ENCODE measurements around the gene LCLAT1.

Gene LCLAT1

DNA sequence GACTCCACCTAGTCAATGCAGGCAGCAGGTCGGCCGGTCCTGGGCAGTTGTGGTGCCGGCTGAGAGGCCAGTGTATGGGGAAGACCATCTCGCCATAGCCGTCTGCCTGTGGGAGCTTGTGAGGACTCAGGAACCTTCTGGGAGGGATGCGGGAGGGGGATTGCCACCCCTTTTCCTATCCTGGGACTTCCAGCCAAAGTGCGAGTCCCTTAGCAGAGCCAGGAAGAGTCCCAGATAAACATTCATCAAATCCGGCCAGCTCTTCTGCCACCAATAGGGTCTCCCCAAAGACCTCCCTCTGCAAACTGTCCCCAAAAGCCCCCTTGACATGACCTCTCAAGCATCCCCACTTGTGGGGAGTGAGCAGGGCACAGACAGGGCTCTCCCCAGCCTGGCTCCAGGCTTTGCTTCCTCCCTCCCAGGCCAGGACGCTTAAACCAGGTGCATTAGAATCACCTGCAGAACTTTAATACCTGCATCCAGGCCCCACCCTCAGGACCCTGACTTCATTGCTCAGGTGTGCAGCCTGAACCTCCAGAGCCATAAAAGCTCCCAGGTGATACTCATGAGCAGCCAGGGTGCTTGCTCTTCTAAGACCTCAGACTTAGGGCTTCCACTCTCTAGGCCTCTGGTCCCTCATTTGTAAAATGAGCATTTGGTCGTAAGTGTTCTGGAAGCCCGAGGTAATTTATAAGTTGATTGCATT is 200.9 kb downstream of the LCLAT1 start:
- Histone ChIP-seq H3K27me3 (ENCODE audit: insufficient read depth, low read length) (no peaks in the 10 kb centered on the region), H3K9me3 (ENCODE audit: low read length) (no peaks in the 10 kb centered on the region), H3K4me1 (ENCODE audit: insufficient read depth, low read length) (peaks cover 5% of the 10 kb centered on the region), H3K4me3 (ENCODE audit: low read length) (no peak overlapping the region), H2AFZ (ENCODE audit: low read depth, low read length) (no peak overlapping the region), H3K36me3 (ENCODE audit: insufficient read depth, low read length) (no peaks in the 10 kb centered on the region)

DNA sequence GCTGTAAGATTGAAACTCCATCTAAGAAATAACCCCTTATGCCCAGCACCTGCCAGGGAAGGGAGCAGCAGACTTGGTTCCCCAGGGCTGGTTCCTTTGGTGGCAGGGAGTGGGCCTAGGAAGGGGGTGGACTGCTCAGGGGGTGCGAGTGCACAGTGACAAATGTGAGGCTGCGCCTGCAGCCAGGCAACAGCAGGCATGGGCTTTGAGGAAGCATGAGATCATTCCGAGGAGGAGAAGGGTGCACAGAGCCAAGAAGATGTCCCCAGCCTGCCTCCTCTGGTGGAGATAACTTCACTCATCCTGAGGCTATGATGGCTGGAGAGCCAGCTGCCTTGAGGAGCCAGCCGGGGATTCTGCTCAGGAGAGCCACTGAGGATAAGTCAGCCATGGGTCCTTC is 202.2 kb downstream of the LCLAT1 start:
- H3K4me3 ChIP-seq (ENCODE audit: low read length) = no peak overlapping the region
- no peaks in the 10 kb centered on the region for H3K27me3 ChIP-seq (ENCODE audit: insufficient read depth, low read length)
- H3K36me3 ChIP-seq (ENCODE audit: insufficient read depth, low read length) = no peaks in the 10 kb centered on the region
- peaks cover 5% of the 10 kb centered on the region for H3K4me1 ChIP-seq (ENCODE audit: insufficient read depth, low read length)
- H3K9me3 ChIP-seq (ENCODE audit: low read length) = no peaks in the 10 kb centered on the region
- no peak overlapping the region for H2AFZ ChIP-seq (ENCODE audit: low read depth, low read length)

DNA sequence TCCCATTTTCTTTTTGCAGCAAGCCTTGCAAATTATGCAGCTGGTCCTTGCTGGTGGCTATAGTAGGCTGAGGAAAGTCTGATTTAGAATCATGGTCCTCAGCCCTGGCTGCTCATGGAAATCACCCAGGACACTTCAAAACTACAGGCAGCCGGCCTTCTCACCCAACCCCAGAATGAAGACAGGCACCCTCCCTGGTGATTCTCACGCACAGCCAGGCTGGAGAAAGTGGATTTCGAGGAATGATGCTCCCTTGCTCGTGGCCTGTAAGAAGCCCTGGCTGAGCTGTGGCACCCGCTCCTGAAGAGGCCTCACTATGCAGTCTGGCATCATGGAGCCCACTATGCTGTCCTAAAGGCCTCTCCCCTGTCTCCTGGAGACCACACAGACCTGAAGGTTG is 202.8 kb downstream of the LCLAT1 start:
- Histone ChIP-seq H3K4me1 (ENCODE audit: insufficient read depth, low read length) (peaks cover 5% of the 10 kb centered on the region), H2AFZ (ENCODE audit: low read depth, low read length) (no peak overlapping the region), H3K36me3 (ENCODE audit: insufficient read depth, low read length) (no peaks in the 10 kb centered on the region), H3K27me3 (ENCODE audit: insufficient read depth, low read length) (no peaks in the 10 kb centered on the region), H3K4me3 (ENCODE audit: low read length) (no peak overlapping the region), H3K9me3 (ENCODE audit: low read length) (no peaks in the 10 kb centered on the region)

DNA sequence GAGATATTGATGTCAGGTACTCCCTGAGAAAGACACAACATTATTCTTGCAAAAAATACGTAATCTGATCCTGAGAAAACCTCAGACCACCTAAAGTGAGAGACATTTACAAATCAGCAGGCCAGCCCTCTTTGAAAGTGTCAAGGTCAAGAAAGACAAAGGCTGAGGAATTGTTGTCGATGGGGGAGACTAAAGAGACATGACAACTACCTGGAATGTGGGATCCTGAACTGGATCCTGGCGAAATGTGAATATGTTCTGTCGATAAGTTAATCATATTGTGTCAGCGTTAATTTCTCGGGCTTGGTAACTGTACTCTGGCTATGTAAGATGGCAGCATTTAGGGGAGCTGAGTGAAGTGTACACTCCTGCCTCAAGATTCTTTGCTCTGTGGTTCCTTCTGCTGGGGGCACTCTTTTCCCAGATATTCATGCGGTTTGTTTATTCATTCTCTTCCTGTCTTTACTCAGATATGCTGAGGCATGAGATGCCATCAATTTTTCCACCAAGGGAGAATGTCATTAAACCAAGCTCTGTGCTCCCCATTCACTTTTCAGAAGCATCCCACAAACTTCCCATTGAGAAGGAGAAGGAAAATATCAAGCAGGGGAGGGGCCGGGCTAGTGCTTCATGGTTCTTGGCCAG is 205.3 kb downstream of the LCLAT1 start:
- Histone ChIP-seq H3K4me3 (ENCODE audit: low read length) (no peak overlapping the region), H2AFZ (ENCODE audit: low read depth, low read length) (no peak overlapping the region), H3K36me3 (ENCODE audit: insufficient read depth, low read length) (no peaks in the 10 kb centered on the region), H3K27me3 (ENCODE audit: insufficient read depth, low read length) (no peaks in the 10 kb centered on the region), H3K4me1 (ENCODE audit: insufficient read depth, low read length) (peaks cover 5% of the 10 kb centered on the region), H3K9me3 (ENCODE audit: low read length) (no peaks in the 10 kb centered on the region)

DNA sequence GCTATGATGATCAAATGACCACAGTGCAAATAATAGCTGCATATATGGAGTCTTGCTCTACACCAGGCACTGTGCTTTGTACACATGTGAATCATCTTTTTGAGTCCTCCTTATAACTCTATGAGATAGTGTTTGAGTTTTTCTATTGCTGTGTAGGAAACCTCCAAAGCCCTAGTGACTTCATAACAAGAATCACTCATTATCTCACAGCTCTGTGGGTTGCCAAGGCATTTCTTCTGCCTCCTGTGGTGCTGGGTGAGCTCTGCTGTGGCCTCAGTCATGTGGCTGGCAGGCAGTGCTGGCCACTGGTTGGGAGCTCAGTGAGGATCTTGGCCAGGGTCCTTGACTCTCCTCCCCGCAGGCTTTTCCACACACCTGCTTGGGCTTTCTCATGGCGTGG is 206.8 kb downstream of the LCLAT1 start:
- Histone ChIP-seq H3K4me1 (ENCODE audit: insufficient read depth, low read length) (peaks cover 5% of the 10 kb centered on the region), H2AFZ (ENCODE audit: low read depth, low read length) (no peak overlapping the region), H3K9me3 (ENCODE audit: low read length) (no peaks in the 10 kb centered on the region), H3K4me3 (ENCODE audit: low read length) (no peak overlapping the region), H3K27me3 (ENCODE audit: insufficient read depth, low read length) (no peaks in the 10 kb centered on the region), H3K36me3 (ENCODE audit: insufficient read depth, low read length) (no peaks in the 10 kb centered on the region)

DNA sequence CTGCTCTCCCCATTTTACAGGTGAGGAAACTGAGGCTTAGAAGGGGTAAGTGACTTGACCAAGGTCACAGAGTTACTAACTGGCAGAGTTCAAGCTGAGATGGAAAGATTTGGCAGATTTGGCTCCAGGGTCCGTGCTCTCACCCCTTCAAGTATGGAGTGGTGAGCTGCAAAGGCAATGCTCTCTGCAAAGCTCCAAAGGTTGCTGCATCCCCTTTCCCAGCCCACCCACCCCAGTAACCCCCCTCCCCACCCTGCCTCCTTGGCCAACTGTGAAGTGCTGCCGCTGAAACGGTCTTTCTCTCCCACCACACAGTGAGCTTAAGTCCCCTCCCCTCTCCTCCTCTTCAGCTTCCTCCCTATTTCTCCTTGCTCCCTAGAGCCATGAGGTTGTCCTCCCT is 207.4 kb downstream of the LCLAT1 start:
- Histone ChIP-seq H3K4me1 (ENCODE audit: insufficient read depth, low read length) (peaks cover 5% of the 10 kb centered on the region), H3K36me3 (ENCODE audit: insufficient read depth, low read length) (no peaks in the 10 kb centered on the region), H3K27me3 (ENCODE audit: insufficient read depth, low read length) (no peaks in the 10 kb centered on the region), H3K4me3 (ENCODE audit: low read length) (no peak overlapping the region), H2AFZ (ENCODE audit: low read depth, low read length) (no peak overlapping the region), H3K9me3 (ENCODE audit: low read length) (no peaks in the 10 kb centered on the region)

DNA sequence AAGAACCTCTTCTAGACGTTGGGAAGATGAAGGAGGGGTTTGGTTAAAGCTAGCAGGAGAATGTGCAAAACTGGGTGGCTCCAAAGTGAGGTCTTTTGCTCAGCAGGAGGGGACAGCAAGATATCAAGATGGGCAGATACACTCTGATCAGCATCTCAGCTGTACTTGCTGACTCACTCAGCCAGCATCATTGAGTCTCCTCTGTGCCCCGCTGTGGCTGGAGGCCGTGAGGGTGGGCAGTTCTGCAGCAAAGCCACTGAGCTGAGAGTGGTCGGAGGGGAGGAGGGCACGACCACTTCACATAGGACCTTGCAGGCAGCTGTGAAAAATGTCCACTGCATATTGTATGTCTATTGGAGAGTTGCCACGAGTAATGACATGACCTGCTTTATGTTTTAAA is 208.2 kb downstream of the LCLAT1 start:
- Histone ChIP-seq H2AFZ (ENCODE audit: low read depth, low read length) (no peak overlapping the region), H3K9me3 (ENCODE audit: low read length) (no peaks in the 10 kb centered on the region), H3K4me3 (ENCODE audit: low read length) (no peak overlapping the region), H3K27me3 (ENCODE audit: insufficient read depth, low read length) (no peaks in the 10 kb centered on the region), H3K36me3 (ENCODE audit: insufficient read depth, low read length) (no peaks in the 10 kb centered on the region), H3K4me1 (ENCODE audit: insufficient read depth, low read length) (peaks cover 5% of the 10 kb centered on the region)

DNA sequence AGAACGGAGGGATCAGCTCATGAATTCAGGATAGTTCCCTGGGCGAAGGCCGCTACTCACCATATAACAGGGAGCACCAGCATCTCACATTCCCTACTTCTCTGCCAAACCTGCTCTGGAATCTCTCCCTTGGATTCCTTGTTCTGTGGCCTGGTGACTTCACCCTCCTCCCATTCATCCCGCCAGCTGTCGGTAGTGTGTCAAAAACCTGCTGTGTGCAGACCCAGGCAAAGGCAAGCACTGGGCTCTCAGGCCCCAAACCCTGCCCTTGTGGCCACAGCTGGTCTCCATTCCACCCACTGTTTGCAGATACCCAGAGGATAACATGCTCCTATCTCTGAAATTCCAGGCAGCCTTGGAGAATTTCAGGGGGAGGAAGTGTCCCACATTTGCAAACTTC is 208.6 kb downstream of the LCLAT1 start:
- Histone ChIP-seq H3K36me3 (ENCODE audit: insufficient read depth, low read length) (no peaks in the 10 kb centered on the region), H3K27me3 (ENCODE audit: insufficient read depth, low read length) (no peaks in the 10 kb centered on the region), H3K4me3 (ENCODE audit: low read length) (no peak overlapping the region), H2AFZ (ENCODE audit: low read depth, low read length) (no peak overlapping the region), H3K9me3 (ENCODE audit: low read length) (no peaks in the 10 kb centered on the region), H3K4me1 (ENCODE audit: insufficient read depth, low read length) (peaks cover 5% of the 10 kb centered on the region)

DNA sequence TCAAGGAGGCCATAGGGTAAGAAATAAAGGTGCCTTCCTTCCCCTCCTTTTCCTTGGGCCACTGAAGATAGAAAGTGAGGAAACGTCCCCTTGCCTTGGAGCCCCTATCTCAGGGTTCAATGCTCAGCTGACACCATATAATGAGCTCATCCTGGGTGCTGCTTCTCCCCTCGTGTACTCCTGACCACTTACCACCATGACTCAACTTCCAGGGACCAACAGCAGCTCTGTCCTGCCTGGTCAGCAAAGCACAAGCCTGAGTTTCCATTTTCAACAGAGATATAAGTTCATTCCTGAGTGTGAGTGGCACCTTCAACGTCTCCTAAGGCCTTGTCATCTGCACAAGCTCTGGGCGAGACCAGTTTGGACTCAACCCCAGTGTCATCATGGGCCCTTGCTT is 209.0 kb downstream of the LCLAT1 start:
- H3K4me3 ChIP-seq (ENCODE audit: low read length) = no peak overlapping the region
- H3K27me3 ChIP-seq (ENCODE audit: insufficient read depth, low read length) = no peaks in the 10 kb centered on the region
- H2AFZ ChIP-seq (ENCODE audit: low read depth, low read length) = no peak overlapping the region
- no peaks in the 10 kb centered on the region for H3K9me3 ChIP-seq (ENCODE audit: low read length)
- peaks cover 5% of the 10 kb centered on the region for H3K4me1 ChIP-seq (ENCODE audit: insufficient read depth, low read length)
- H3K36me3 ChIP-seq (ENCODE audit: insufficient read depth, low read length) = no peaks in the 10 kb centered on the region

DNA sequence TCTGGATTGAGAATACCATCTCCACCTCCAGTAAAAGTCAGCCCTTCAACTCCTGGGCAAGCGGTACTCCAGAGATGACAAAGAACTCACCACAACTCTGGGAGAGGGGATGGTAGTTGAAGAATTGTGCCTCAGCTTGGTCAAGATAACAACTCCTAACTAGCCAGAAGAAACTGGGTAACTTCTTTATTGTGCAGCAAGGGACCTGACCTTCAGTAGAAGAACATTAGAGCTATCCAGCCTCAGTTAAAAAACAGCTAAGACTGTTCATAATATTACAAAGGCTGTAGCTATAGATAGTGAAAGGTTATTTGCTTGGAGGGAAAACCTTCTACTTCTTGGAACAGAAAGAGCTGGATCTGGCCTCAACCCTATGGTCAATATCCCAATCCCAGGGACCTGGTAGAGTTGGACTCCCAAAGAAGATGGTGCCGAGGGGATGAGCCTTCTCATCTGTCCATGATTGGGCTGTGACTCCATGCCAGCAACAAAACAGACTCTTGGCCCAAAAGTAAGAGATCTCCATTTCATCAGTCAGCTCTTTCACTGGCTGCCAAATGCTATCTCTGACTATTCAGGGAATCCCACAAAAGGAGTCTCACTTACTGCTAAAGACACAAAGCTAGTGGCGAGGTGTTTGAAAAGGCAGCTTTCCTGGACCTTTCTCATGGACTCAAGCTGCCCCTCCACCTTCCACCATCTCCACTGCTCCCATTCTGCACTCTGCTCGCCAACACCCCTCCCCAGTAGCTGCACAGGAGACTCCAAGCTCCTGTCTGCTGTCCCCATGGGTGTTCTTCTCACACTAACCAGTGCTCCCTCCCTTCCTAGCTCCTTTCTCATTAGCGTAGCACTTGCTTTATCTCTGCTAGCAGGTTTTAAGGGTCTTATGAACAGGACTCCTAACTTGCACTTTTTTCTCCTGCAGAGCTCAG is 214.4 kb downstream of the LCLAT1 start:
- no peaks in the 10 kb centered on the region for H3K9me3 ChIP-seq (ENCODE audit: low read length)
- H3K4me1 ChIP-seq (ENCODE audit: insufficient read depth, low read length) = peaks cover 2% of the 10 kb centered on the region
- H3K4me3 ChIP-seq (ENCODE audit: low read length) = no peak overlapping the region
- no peaks in the 10 kb centered on the region for H3K27me3 ChIP-seq (ENCODE audit: insufficient read depth, low read length)
- no peaks in the 10 kb centered on the region for H3K36me3 ChIP-seq (ENCODE audit: insufficient read depth, low read length)
- no peak overlapping the region for H2AFZ ChIP-seq (ENCODE audit: low read depth, low read length)

DNA sequence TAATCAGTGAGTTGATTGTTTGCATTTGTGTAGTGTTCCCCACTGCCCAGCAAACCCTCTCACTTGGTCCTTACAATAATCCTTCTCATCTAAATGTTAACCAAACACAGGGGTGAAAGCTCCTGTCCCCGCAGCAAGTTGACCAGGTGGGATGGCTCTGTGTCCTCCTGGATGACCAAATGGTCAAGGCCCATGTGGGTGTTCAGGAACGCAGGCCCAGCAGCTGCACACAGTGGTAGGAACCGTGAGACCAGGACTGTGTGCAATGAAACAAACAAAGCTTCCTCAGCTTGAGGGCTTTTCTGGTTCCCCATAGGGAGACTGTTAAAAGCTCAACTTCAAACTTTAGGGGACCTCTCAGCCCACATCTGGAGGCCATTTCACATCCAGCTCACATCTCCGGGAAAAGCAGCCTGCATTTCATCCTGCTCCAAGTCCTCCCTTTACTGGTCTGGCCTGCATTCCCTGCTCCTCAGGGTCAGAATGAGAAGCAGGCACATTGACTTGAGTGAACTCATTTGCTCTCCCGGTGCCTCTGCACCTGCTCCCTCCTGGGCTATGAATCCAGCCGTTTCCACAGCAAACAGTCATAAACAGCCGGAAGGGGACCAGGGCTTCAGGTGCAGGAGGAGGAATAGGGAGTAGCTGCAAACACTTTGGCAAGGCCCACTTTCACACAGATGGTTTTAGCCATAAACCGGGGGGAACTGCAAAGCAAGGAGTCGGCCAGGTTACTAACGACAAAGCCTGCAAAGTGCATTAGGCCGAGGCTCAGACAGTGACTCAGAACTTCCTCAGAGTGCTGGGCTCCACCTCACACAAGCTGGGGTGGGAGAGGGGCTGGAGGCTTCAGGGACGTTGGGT is 215.5 kb downstream of the LCLAT1 start:
- Histone ChIP-seq H3K36me3 (ENCODE audit: insufficient read depth, low read length) (no peaks in the 10 kb centered on the region), H3K4me3 (ENCODE audit: low read length) (no peak overlapping the region), H3K9me3 (ENCODE audit: low read length) (no peaks in the 10 kb centered on the region), H2AFZ (ENCODE audit: low read depth, low read length) (no peak overlapping the region), H3K27me3 (ENCODE audit: insufficient read depth, low read length) (no peaks in the 10 kb centered on the region), H3K4me1 (ENCODE audit: insufficient read depth, low read length) (peaks cover 2% of the 10 kb centered on the region)

DNA sequence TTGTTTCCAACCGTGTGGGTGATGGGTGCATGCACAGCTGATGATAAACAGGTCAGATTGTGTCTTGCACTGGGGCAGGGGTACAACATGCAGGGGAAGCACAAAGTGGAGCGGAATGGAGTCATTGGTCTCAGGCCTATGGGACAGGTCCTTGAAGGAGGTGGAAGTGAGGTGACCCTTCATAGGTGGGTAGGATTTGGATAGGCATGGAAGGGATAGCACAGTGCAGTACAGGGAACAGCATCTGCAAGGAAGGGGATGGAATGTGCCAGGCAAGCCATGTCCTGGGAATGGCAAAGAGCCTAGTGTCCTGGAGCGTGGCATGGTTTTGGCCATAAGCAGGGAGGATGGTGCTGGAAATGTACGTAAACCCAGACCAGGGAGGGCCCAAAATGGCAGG is 216.3 kb downstream of the LCLAT1 start:
- Histone ChIP-seq H3K36me3 (ENCODE audit: insufficient read depth, low read length) (no peaks in the 10 kb centered on the region), H3K4me1 (ENCODE audit: insufficient read depth, low read length) (peaks cover 2% of the 10 kb centered on the region), H3K27me3 (ENCODE audit: insufficient read depth, low read length) (no peaks in the 10 kb centered on the region), H3K9me3 (ENCODE audit: low read length) (no peaks in the 10 kb centered on the region), H2AFZ (ENCODE audit: low read depth, low read length) (no peak overlapping the region), H3K4me3 (ENCODE audit: low read length) (no peak overlapping the region)
